T-helper 2 cell treated with Interferon-gamma antibody and Interleukin-4, amounts not matched to agents 5 μg/mL and 100 μg/mL, for 36 hours (primary cell): ENCODE results near the gene SHOX.

ENCODE experiments used
- DNase-seq: peaks from one replicate; pipeline ENCODE4 v3.0.0; 2021; ENCODE audit warnings: low spot score
- H3K27ac Mint-ChIP-seq: one replicate; pipeline ENCODE4 v1.8.0; 2021; ENCODE audit warnings: mild to moderate bottlenecking, mixed read lengths
- H3K27me3 Mint-ChIP-seq: one replicate; pipeline ENCODE4 v1.8.0; 2021; ENCODE audit warnings: low read depth, mixed read lengths
- H3K36me3 Mint-ChIP-seq: one replicate; pipeline ENCODE4 v1.8.0; 2021; ENCODE audit warnings: low read depth, mixed read lengths
- H3K4me1 Mint-ChIP-seq: one replicate; pipeline ENCODE4 v1.8.0; 2021; ENCODE audit warnings: low read depth, mixed read lengths
- H3K4me3 Mint-ChIP-seq: one replicate; pipeline ENCODE4 v1.8.0; 2022; ENCODE audit warnings: mild to moderate bottlenecking, moderate library complexity, mixed read lengths
- H3K9me3 Mint-ChIP-seq: one replicate; pipeline ENCODE4 v1.8.0; 2021; ENCODE audit warnings: mixed read lengths

Gene SHOX

DNA sequence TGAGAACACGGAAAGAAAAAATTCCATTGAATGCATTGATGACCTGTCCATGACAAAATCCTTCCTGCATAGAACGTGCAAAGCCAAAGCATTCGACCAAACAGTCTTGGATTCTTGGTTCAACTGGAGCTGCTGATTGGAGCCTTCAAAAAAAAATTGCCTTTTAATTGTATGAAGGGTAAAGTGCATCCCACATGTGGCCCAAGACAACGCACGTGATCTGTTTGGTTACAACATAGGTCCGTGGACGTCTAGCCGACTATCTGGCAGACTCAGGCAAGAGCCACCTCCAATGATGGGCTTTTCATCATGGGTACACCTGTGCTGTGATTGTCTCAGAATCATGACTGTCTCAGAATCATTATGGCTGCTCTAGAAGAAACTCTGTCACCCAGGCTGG is 52.3 kb downstream of the SHOX start:
- peaks cover 27% of the 10 kb centered on the region for H3K9me3 Mint-ChIP-seq
- H3K4me1 Mint-ChIP-seq = no peaks in the 10 kb centered on the region
- H3K27ac Mint-ChIP-seq = no peak overlapping the region
- H3K36me3 Mint-ChIP-seq = no peaks in the 10 kb centered on the region
- no peaks in the 10 kb centered on the region for H3K27me3 Mint-ChIP-seq
- no peak overlapping the region for H3K4me3 Mint-ChIP-seq
- DNase-seq = no peak

- no peak for DNase-seq
- Mint-ChIP-seq H3K4me1 (no peaks in the 10 kb centered on the region), H3K9me3 (peaks cover 27% of the 10 kb centered on the region), H3K27me3 (no peaks in the 10 kb centered on the region), H3K27ac (no peak overlapping the region), H3K36me3 (no peaks in the 10 kb centered on the region), H3K4me3 (no peak overlapping the region)
Measured at GRCh38 chrX:683576-683975, 53.0 kb downstream of the SHOX start.

DNA sequence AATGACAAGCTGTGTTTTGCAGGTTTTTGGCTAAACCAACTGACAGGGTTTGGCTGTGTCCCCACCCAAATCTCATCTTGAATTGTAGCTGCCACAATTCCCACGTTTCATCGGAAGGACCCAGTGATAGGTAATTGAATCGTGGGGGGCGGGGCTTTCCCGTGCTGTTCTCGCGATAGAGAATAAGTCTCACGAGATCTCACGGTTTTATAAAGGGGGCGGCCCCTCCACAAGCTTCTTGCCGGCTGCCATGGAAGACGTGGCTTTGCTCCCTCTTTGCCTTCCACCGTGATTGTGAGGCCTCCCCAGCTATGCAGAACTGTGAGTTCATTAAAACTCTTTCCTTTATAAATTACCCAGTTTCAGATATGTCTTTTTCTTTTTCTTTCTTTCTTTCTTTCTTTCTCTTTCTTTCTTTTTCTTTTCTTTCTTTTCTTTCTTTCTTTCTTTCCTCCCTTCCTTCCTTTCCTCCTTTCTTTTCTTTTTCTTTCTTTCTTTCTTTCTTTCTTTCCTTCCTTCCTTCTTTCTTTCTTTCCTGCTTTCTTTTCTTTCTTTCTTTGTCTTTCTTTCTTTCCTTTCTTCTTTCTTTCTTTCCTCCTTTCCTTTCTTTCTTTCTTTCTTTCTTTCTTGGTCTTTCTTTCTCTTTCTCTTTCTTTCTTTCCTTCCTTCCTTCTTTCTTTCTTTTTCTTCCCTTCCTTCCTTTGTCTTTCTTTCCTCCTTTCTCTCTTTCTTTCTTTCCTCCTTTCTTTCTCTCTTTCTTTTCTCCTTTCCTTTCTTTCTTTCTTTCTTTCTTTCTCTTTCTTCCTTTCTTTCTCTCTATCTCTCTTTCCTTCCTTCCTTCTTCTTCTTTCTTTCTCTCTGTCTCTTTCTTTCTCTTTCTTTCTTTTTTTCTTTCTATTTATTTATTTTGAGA is 54.8 kb downstream of the SHOX start:
- no peaks in the 10 kb centered on the region for H3K4me1 Mint-ChIP-seq
- no peak for DNase-seq
- H3K36me3 Mint-ChIP-seq = no peaks in the 10 kb centered on the region
- no peak overlapping the region for H3K27ac Mint-ChIP-seq
- H3K9me3 Mint-ChIP-seq = peaks cover 21% of the 10 kb centered on the region
- H3K4me3 Mint-ChIP-seq = no peak overlapping the region
- H3K27me3 Mint-ChIP-seq = no peaks in the 10 kb centered on the region

GRCh38 chrX:689983-690382 is 59.4 kb downstream of the SHOX start:
- H3K4me1 Mint-ChIP-seq = no peaks in the 10 kb centered on the region
- no peaks in the 10 kb centered on the region for H3K27me3 Mint-ChIP-seq
- H3K9me3 Mint-ChIP-seq = peaks cover 20% of the 10 kb centered on the region
- no peak for DNase-seq
- H3K27ac Mint-ChIP-seq = no peak overlapping the region
- H3K4me3 Mint-ChIP-seq = no peak overlapping the region
- H3K36me3 Mint-ChIP-seq = no peaks in the 10 kb centered on the region

DNA sequence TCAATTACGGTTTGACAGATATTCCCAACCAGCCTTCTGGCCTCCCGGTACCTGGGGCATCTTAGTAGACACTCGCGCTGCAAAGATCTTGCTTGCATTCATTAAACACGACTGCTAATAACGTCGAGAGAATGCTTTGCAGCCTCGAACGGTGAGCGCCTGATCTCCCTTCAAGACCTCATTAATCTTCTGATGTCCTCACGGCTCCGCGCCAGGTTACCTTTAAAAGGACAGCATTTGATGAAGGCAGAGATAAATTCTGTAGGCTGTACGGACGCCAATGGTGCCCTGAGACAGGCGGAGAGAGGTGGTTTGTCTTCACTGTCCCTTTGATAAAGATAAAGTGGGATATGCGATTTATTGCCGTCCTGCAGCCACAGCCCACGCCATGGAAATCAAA is 64.2 kb downstream of the SHOX start:
- peaks cover 36% of the 10 kb centered on the region for H3K9me3 Mint-ChIP-seq
- H3K27ac Mint-ChIP-seq = no peak overlapping the region
- H3K4me3 Mint-ChIP-seq = no peak overlapping the region
- H3K27me3 Mint-ChIP-seq = no peaks in the 10 kb centered on the region
- no peaks in the 10 kb centered on the region for H3K4me1 Mint-ChIP-seq
- DNase-seq = no peak
- no peaks in the 10 kb centered on the region for H3K36me3 Mint-ChIP-seq

- Mint-ChIP-seq H3K36me3 (no peaks in the 10 kb centered on the region), H3K4me3 (no peak overlapping the region), H3K27me3 (no peaks in the 10 kb centered on the region), H3K9me3 (peaks cover 41% of the 10 kb centered on the region), H3K27ac (no peak overlapping the region), H3K4me1 (no peaks in the 10 kb centered on the region)
- DNase-seq = no peak
Measured at GRCh38 chrX:698206-698605, 67.6 kb downstream of the SHOX start.

DNA sequence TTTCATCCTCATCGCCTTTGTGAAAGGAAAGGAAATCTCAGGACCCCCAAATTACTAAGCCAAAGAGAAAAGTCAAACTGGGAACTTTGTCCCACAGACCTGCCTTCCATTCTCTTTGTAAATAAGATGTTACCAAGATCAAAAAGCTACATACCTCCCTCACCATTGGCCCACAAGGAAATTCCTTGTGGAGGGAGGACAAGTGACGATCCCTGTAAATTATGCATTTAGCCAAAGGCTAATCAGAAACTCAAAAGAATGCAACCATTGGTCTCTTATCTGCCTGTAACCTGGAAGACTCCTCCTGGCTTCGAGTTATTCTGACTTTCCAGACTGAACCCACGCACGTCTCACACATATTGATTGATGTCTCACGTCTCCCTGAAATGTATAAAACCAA is 70.3 kb downstream of the SHOX start:
- Mint-ChIP-seq H3K4me1 (no peaks in the 10 kb centered on the region), H3K27ac (no peak overlapping the region), H3K36me3 (no peaks in the 10 kb centered on the region), H3K4me3 (no peak overlapping the region), H3K9me3 (peaks cover 42% of the 10 kb centered on the region), H3K27me3 (no peaks in the 10 kb centered on the region)
- no peak for DNase-seq

DNA sequence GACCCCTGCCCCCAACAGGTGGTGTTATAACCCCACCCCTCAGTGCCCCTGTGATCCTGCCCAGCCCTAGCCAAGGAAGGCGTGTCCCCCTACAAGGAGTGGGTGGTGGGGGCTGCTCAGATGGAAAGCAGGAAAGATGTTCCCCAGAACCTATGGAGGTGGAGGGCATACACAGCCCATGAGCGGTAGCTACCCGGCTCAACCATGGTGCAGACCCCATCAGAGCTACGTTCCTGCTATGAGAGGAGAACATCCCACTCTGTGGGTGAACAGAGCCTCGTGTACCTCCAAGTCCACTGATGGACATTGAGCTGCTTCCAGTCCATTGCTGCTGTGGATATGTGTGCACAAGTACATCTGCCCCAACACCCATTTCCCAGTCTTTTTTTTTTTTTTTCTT is 71.1 kb downstream of the SHOX start:
- Mint-ChIP-seq H3K36me3 (no peaks in the 10 kb centered on the region), H3K4me1 (no peaks in the 10 kb centered on the region), H3K27ac (no peak overlapping the region), H3K4me3 (no peak overlapping the region), H3K27me3 (no peaks in the 10 kb centered on the region), H3K9me3 (peaks cover 48% of the 10 kb centered on the region)
- no peak for DNase-seq

DNA sequence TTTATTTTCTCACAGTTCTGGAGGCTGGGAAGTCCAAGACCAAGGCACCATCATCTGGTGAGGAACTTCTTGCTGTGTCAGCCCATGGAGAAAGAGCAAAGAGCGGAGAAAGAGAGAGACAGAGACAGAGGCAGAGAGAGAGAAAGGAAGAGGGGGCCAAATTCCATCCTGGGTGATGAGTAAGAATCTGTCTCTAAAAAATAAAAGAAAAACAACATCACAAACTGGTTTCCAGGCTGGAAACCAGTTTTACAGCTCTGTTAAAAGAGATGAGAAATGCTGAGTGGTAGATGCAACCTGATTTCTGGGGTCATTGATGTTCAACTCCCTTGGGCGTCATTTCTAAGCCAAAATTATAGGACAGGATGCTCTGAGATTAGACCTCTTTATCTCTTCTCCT is 72.9 kb downstream of the SHOX start:
- Mint-ChIP-seq H3K4me1 (no peaks in the 10 kb centered on the region), H3K36me3 (no peaks in the 10 kb centered on the region), H3K4me3 (no peak overlapping the region), H3K27ac (no peak overlapping the region), H3K27me3 (no peaks in the 10 kb centered on the region), H3K9me3 (peaks cover 46% of the 10 kb centered on the region)
- DNase-seq = no peak

GRCh38 chrX:703866-704265 is 73.3 kb downstream of the SHOX start:
- no peak overlapping the region for H3K4me3 Mint-ChIP-seq
- H3K27me3 Mint-ChIP-seq = no peaks in the 10 kb centered on the region
- no peaks in the 10 kb centered on the region for H3K36me3 Mint-ChIP-seq
- no peak for DNase-seq
- H3K27ac Mint-ChIP-seq = no peak overlapping the region
- no peaks in the 10 kb centered on the region for H3K4me1 Mint-ChIP-seq
- peaks cover 43% of the 10 kb centered on the region for H3K9me3 Mint-ChIP-seq
